Endometrium (tissue), 2 donors: ENCODE data around the gene COL27A1.
"Not testable (repeated sequence)": the region's sequence is repeated elsewhere in the genome, so short reads cannot be mapped to it uniquely, and the experiment has no call there.

Experiments used
- FAIRE-seq: peaks from 2 replicates; lab custom pipeline; 2012; peaks lifted over from hg19 to GRCh38; lab: Jason Lieb, UNC
- donor health status: control.
- donor health status: control.

COL27A1 gene

DNA sequence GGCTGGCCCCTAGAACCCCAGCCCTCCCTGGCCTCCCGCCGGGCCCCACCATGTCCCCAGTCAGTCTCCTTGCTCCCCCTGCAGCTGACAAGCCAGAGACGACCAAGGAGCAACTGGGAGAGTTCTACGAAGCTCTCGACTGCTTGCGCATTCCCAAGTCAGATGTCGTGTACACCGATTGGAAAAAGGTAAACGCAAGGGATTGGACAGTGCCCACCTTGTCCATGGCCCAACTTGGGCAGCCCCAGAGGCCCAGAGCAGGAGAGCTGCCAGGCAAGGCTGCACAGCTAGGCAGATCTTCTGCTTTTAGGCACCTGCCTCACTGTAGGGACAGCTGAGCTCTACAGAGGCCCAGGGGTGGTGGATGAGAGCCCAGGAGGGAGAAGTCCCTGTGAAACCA is 169.6 kb downstream of the COL27A1 start:
- FAIRE-seq, result not testable (repeated sequence)

- FAIRE-seq, result not testable (repeated sequence)
Measured at GRCh38 chr9:114325684-114326254, 170.4 kb downstream of the COL27A1 start.

DNA sequence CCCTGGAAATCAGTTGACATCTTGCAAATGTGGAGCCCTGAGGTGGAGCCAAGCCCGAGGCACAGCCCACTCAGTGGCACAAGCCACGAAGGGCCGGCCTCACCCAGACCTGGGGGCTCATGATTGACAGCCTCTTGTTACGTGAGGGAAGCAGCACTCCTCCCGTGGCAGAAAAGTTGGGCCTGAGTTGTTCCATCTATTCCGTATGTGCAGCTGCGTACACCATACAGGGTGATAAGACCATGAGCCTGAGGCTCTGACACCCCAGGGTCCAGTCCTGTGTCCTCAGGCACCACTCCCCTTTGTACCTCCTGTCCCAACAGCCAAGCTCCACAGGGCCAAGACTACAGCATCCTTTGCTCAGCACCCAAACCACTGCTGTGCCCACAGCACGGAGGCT is 172.4 kb downstream of the COL27A1 start:
- FAIRE-seq, result no peak

GRCh38 chr9:114328357-114328820 is 173.1 kb downstream of the COL27A1 start:
- FAIRE-seq, result not testable (repeated sequence)

DNA sequence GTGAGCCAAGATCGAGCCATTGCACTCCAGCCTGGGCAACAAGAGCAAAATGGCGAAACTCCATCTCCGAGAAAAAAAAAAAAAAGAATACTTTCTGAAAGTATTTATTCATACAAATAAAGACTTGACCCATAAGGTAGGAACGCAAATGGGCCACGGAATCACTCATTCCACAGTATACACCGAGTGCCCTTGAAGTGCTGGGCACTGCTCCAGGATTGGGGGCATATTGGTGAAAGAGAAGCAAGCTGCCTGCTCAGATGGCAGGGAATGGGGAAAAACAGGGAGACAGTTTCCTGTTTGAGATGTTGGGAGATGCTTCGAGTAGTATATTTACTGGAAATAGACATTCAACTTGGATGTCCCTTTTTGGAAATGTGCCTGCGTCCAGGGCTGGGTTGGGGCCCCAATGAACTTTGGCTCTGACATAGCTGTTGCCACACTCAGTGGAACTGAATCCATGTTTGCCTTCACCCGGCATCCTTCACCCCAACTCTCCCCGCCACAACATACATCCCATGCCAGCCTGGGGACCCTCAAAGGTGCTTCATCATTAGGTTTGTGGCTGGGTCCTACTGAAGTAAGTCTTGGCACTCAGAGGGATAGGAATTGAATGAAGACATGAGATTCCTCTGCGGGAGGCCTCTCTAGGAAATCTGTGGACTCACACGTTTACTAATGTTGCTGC is 173.7 kb downstream of the COL27A1 start:
- not testable (repeated sequence) for FAIRE-seq

DNA sequence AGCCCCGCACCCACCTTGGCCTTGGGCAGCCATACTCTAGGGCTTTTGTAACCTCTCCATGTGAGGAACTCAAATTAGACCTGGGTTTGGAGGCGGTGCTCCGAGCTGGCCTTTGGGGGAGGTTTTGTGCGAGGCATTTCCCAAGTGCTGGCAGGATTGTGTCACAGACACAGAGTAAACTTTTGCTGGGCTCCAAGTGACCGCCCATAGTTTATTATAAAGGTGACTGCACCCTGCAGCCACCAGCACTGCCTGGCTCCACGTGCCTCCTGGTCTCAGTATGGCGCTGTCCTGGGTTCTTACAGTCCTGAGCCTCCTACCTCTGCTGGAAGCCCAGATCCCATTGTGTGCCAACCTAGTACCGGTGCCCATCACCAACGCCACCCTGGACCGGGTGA is 174.3 kb downstream of the COL27A1 start, which contains the start of gene ORM2:
Gene ORM2 (plus strand): TSS at position 245 of the 398 bp plus-strand sequence. CDS start 36 bp downstream, at position 281.
- FAIRE-seq, result not testable (repeated sequence)

- no peak for FAIRE-seq
Measured at GRCh38 chr9:114330636-114331035, 175.3 kb downstream of the COL27A1 start.

DNA sequence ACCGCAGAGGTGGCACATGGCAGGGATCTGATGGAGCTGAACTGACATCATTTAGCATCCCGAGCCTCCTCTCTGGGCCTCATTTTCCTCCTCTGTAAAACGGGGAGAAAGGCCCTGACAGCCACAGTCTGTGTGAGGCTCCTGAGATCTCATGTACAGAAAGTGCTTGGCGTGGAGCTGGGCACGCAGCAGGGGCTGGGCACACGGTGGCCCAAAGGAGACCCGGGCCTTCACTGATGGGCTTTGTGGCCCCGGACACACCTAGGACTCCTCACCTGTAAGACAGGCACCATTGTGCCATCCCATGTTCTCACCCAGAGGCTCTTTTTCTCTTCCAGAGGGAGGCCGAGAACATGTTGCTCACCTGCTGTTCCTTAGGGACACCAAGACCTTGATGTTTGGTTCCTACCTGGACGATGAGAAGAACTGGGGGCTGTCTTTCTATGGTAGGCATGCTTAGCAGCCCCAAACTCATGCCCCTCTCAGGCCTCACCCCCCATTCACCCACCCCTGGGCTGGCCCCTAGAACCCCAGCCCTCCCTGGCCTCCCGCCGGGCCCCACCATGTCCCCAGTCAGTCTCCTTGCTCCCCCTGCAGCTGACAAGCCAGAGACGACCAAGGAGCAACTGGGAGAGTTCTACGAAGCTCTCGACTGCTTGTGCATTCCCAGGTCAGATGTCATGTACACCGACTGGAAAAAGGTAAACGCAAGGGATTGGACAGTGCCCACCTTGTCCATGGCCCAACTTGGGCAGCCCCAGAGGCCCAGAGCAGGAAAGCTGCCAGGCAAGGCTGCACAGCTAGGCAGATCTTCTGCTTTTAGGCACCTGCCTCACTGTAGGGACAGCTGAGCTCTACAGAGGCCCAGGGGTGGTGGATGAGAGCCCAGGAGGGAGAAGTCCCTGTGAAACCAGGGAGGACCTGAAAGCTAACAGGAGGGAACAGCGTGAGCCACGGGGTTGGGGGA is 176.2 kb downstream of the COL27A1 start:
- not testable (repeated sequence) for FAIRE-seq

DNA sequence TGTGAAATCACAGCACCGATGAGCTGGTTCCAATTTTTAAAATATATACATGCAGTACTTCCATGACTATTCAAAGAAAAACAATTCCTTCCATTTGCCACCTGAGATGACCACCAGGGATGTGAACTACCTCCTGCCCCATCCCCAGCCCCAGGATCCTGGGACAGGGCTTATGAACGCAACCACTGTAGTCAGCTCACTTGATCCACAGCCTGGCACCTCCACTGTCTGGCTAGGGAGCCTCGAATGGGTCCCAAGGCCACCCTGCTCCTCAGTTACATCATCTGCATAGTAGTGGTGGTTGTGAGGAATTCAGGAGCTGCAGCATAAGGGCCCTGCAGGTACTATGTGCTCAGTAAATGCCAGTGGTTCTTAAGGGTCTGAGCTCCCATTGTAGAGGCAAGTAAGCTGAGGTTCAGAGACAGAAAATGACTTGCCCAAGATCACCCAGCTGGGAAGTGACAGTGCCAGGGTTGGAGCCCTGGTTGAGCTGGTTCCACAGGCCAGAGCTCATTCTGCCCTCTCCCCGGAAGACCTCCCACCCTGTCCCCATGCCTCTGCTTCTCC is 177.2 kb downstream of the COL27A1 start:
- FAIRE-seq, result not testable (repeated sequence)

DNA sequence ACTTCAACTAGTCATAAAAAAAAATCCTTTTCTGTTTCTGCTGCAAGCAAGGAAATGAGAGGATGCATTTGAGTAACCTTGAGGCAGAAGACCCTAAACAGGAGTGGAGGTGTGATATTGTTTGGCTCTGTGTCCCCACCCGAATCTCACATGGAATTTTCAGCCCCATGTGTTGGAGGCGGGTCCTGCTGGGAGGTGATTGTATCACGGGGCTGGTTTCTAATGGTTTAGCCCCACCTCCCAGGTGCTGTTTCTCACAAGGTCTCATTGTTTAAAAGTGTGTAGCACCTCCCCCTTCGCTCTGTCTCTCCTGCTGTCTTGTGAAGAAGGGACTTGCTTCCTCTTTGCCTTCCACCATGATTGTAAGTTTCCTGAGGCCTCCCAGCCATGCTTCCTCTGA is 178.4 kb downstream of the COL27A1 start:
- not testable (repeated sequence) for FAIRE-seq

- FAIRE-seq, result no peak
Measured at GRCh38 chr9:114334490-114334889, 179.2 kb downstream of the COL27A1 start.

- no peak for FAIRE-seq
Measured at GRCh38 chr9:114335745-114336144, 180.4 kb downstream of the COL27A1 start.

DNA sequence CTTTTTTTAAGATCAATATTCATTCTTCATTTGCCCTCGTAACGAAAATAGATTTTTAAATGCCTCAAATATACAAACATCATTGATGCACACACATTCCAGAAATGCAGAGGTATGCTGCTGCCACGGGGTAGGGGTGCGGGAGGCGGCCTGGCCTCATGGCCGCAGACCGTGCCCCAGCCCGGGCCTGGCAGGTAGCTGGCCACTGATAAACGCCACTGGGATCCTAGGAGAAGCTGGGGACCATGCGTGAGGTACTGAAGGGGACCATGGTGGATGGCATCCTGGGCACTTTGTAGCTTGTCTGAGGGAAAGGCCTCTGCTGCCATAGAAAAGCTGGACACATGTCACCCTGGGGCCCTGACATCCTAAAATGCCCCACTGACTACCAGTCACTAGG is 180.8 kb downstream of the COL27A1 start:
- FAIRE-seq, result no peak

DNA sequence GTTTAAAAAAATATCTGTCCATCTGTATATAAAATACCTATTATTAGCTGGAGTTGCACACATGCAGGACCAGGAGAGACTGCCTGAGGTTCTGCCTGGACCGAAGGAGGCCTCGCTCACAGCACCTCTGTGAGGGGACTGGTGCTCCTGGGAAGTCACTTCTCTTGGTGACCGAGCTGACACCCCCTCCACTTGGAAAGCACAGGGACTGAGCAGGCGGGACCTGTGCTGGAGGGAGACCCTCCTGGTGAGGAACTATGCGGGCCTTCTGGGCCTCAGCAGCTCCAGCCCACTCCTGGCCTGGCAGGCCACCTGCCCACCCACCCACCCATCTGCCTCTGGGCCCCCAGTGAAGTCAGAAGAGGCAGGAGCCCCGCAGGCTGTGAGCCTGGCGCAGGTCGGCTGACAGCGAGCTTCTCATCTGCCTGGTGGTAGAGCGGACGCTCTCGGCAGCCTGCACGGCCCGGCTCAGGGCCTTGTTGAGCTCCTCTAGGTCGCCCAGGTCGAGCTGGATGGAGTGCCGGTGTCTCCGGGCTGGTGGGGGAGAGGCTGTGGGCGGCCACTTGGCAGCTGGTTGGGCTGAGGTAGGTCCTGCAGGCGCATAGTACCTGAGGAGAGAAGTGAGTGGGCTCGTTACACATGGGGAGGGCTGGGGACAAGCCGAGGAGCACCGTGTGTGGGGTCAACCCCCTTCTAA is 181.5 kb downstream of the COL27A1 start:
- no peak for FAIRE-seq

GRCh38 chr9:114338187-114338586 is 182.8 kb downstream of the COL27A1 start:
- FAIRE-seq, result no peak

- no peak for FAIRE-seq
Measured at GRCh38 chr9:114339130-114339908, 184.0 kb downstream of the COL27A1 start.

GRCh38 chr9:114341152-114341830 is 186.0 kb downstream of the COL27A1 start:
- FAIRE-seq, result no peak

- FAIRE-seq, result no peak
Measured at GRCh38 chr9:114341991-114342390, 186.7 kb downstream of the COL27A1 start.

- no peak for FAIRE-seq
Measured at GRCh38 chr9:114342755-114343440, 187.6 kb downstream of the COL27A1 start.
